ENCODE measurements around the gene MAPRE2.

Gene MAPRE2

DNA sequence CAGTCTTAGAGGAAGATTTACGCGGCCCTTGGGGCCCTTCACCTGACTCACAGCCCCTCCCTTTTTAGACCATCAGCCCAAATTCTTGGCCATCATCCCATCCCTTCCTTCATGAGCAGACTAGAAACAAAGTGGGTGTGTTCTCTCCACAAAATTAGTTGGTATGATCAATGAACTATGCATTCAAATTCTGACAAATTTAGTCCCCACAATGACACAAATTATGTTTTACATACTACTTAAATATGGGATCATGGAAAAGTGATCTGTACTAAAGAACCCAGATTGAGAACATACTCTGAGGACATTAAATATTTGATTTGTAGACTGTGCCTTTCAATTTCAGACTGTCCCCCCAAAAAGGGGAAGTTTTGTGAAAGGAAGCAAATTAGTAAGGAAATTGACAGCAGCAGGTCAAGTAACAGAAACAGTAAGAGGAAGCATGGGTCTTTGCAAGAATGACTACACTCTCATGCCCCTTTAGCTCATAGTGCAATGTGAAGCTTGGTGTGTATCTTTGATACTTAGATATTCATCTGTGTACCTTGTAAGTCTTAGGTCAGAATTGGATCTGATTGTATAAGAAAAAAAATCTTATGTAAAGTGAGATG lies 2.2 kb upstream of the MAPRE2 start:
- DNase-seq: no peak

DNA sequence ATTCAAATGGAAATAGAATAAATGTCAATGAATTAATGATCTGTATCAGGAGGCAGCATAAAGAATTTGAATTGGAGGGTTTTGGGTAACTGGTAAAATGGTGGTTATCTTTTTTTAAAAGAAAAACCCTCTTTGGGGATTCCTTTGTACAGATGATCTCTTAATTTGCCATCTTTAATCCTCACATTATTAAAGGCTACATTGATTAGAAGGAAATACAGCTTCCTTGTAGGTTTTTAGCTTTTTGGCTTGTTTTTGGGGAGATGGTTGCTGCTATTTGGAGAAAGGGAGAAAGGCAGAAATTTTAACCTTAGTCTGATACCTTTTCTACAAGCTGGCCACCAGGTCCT lies 600 bp upstream of the MAPRE2 start:
- DNase-seq: no peak

- peak; percentile 36 for DNase-seq
Measured at GRCh38 chr18:35041815-35042387, 688 bp downstream of the MAPRE2 start.

DNA sequence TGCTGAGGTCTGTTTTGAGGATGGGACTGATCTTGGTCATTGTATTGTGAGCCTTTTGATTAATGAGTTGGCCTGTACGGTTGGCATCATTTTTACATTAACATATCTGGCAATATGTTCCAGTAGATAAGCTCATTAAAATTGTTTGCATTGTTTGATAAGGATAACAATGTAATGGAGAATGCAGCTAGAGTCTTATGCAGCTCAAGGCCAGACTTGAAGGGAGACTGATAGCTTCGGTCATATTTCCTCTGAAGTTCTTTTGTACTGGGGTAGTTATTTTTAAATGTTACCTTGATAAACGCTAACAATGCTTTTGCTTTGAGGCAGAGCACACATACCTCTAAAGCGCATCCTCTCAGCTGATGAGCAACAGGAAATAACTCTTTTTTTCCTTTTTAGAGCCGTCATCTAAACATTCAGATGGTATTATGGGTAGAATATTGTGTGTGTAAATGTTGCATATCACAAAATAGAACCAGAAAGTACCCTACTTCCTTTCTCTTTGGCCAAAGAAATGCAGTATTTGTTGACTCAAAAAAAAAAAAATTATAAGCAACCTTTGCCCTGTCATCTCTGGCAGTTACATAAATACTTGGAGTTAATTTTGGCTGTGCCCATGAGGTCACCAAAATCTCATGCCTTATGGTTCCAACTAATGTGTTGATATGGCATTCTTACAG lies 1.3 kb downstream of the MAPRE2 start:
- no peak for DNase-seq

DNA sequence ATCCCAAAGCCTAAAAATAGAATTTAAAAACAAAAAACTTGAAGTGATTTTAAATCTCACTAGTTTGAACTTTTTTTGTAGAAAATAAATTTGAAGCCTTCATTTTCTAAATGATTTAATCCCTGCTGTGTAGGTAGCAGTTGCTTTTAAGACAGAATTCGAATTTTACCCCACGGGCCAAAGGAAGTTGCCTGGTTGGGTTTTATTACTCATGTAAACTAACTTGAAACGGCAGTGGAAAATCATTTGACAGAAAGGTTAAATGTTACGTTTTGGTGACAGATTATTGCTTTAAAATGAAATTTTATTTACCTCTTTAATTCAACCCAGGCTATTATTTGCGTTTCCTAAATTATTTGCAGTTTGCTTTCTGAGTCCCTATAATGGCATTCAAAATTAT lies 2.0 kb downstream of the MAPRE2 start:
- DNase-seq: no peak

DNA sequence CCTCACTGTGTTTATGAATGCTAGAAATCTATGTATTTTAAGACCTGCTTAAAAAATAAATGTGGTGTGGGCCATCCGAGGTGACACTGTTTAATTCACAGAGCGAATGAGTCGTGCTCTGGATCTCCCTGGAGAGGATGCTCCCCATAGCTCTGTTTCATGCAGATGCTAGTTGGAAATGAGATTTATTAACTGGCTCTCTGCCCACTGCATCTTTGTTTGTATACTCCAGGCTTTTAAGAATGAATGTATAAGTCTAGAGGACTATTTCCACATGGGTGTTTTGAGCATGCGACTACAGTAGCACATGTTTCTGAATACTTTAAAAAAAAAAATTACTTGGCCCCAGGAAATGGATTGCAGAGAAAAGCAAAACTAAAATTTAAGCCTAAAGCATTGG lies 3.9 kb downstream of the MAPRE2 start:
- peak; percentile 43 for DNase-seq

DNA sequence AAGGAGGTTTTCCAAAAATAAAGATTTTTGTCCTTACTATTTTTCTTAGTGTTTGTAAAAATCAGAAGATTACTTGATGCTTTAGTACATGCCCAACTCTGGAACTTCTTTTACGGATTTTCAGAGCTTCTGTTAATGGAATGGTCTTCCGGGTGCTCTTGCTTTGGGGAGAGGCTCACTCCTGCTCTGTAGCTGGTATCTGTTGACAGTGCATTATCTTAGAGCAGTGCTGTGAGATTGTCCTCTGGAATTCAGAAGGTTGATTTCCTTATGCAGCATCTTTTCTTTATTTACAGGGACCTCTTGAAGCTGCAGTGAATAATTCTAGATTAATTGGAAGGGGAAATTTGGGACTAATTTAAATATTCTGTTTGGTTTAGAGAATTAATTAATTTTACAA lies 4.6 kb downstream of the MAPRE2 start:
- DNase-seq: no peak

DNA sequence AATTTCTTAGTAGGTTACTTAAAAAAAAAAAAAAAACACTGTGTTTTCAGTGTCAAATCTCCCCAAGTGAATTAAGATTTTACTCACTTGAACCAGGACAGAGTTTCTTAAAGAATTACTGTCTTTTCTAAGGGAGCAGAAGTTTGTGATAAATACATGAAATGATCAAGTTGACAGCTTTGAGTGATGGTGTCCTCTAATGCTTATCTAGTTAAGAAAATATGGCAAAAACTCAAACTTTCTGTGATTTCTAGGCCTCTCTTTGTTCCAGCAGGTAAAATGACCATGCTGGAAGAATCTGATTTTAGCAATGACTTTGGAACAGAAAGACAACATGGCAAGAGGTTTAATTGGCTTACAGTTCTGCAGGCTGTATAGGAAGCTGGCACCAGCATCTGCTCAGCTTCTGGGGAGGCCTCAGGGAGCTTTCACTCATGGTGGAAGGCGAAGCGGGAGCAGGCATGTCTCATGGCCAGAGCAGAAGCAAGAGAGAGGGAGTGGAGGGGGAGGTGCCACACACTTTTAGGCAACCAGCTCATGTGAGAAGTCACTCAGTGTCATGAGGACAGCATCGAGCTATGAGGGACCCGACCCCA lies 6.6 kb downstream of the MAPRE2 start:
- no peak for DNase-seq

GRCh38 chr18:35049111-35050027 lies 8.2 kb downstream of the MAPRE2 start:
- no peak for DNase-seq

- DNase-seq: no peak
Measured at GRCh38 chr18:35050028-35050546, 8.9 kb downstream of the MAPRE2 start.

GRCh38 chr18:35050705-35051195 lies 9.5 kb downstream of the MAPRE2 start:
- DNase-seq: no peak

- no peak for DNase-seq
Measured at GRCh38 chr18:35051641-35052377, 10.6 kb downstream of the MAPRE2 start.

- DNase-seq: no peak
Measured at GRCh38 chr18:35054401-35054800, 13.2 kb downstream of the MAPRE2 start.

DNA sequence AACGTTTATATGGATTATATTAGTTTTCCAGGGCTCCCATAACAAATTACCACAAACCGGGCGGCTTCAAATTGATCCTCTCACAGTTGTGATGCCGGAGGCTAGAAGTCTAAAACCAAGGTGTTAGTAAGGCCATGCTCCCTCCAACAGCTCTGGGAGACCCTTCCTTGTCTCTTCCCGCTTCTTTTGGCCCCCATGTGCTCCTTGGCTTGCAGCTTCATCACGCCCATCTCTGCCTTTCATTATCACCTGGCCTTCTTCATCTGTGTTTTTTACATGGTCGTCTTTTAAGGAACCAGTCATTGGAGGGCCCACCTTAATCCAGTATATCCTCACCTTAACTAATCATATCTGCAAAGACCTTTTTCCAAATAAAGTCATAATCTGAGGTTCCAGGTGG lies 13.9 kb downstream of the MAPRE2 start:
- no peak for DNase-seq

GRCh38 chr18:35055726-35056125 lies 14.5 kb downstream of the MAPRE2 start:
- DNase-seq: no peak

DNA sequence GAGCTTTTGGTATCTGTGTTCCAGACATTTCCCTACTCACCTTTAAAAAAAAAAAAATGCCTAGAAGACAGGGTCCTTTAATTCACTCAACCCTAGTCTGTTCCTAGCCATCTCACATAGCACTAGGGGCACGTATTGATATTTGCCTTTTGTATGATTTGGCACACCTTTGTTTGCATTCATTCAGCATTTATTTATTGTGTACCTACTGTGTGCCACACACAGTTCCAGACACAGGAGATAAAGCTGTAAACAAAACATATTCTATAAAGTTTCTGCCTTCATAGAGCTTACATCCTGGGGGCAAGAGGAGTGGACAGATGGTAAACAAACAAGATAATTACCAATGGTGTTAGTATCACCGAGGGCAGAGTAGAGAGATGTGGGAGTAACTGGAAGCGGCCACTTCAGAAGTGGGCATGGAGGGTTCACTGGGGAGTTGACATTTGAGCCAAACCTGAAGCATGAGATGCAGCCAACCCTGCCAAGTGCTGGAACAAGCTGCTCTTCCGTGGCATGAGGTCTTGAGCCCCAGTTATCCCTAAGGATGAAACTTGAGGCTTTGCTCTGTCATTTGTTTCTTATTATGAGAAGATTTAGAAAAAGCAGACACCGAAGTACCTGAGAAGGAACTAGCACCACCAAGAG lies 18.2 kb downstream of the MAPRE2 start:
- no peak for DNase-seq

GRCh38 chr18:35060122-35060815 lies 19.1 kb downstream of the MAPRE2 start:
- no peak for DNase-seq

GRCh38 chr18:35061336-35061735 lies 20.1 kb downstream of the MAPRE2 start:
- no peak for DNase-seq

- DNase-seq: no peak
Measured at GRCh38 chr18:35061804-35062203, 20.6 kb downstream of the MAPRE2 start.

- DNase-seq: no peak
Measured at GRCh38 chr18:35062408-35062807, 21.2 kb downstream of the MAPRE2 start.
